Dendritic cell treated with granulocyte-macrophage colony-stimulating factor and Interleukin-4, amounts not matched to agents 40 ng/mL and 50 ng/mL, for 4 days (primary cell): ENCODE results near the gene MFAP5.
"Not testable (repeated sequence)": the region's sequence is repeated elsewhere in the genome, so short reads cannot be mapped to it uniquely, and the experiment has no call there.

ENCODE experiments used
- H3K27ac Mint-ChIP-seq: one replicate; pipeline ENCODE4 v1.8.0; 2022; ENCODE audit warnings: mild to moderate bottlenecking, mixed read lengths
- H3K27me3 Mint-ChIP-seq: one replicate; pipeline ENCODE4 v1.8.0; 2022; ENCODE audit warnings: mild to moderate bottlenecking, mixed read lengths
- H3K36me3 Mint-ChIP-seq: one replicate; pipeline ENCODE4 v1.8.0; 2022; ENCODE audit warnings: low read depth, mixed read lengths
- H3K4me1 Mint-ChIP-seq: one replicate; pipeline ENCODE4 v1.8.0; 2022; ENCODE audit warnings: low read depth, mixed read lengths
- H3K4me3 Mint-ChIP-seq: one replicate; pipeline ENCODE4 v1.8.0; 2022; ENCODE audit warnings: mild to moderate bottlenecking, moderate library complexity, mixed read lengths
- H3K9me3 Mint-ChIP-seq: one replicate; pipeline ENCODE4 v1.8.0; 2022; ENCODE audit warnings: mixed read lengths
- intact Hi-C: fragments of 100-400 bp; cut with micrococcal nuclease; formaldehyde crosslinking; loops from one replicate; pipeline ENCODE4 v1.15.0; 2022

Gene MFAP5

DNA sequence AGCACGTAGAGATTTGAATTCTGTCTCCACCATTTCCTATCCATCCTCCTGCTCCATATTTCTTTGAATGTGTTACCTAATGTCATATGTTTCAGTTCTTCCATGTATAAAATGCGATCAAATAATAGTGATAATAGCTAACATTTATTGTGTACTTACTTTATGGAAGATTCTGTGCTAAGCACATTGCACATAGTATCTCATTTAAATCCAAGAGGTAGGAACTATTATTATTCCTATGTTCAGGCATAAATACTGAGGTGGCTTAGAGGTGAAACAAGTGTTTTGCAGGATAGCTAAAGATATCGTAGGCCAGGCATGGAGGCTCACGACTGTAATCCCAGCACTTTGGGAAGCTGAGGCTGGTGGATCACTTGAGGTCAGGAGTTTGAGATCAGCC is 32.5 kb downstream of the MFAP5 start:
- H3K4me3 Mint-ChIP-seq = no peak overlapping the region

DNA sequence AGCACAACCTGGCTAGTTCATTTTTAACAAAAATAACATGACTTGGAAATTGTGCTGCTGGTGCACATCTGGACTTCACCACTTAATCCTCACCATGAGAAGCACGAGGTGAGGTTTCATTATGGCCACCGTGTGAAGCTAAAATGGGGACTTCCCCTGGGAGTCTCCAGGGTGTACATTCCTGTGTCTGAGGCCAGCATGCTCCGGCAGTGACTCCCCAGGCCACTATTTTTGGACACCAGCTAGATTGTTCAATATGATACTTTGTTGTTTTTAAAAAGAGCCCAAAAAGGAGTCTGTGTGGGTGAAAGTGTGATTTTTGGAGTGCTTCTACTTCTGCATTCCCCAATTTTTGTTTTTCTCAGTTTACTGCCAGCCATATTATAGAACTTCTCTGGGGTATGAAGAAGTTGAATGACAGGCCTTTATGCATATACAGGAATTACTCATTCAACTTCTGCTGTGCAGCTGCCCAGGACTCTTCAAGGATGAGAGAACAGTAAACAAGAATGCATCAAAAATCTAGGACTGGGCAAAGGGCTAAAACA is 33.1 kb downstream of the MFAP5 start:
- Mint-ChIP-seq H3K27me3 (no peaks in the 10 kb centered on the region), H3K9me3 (no peaks in the 10 kb centered on the region), H3K27ac (peak overlapping the region; percentile 76), H3K4me1 (peaks cover 11% of the 10 kb centered on the region), H3K4me3 (no peak overlapping the region), H3K36me3 (no peaks in the 10 kb centered on the region)
- intact Hi-C loops = no loop called here

More for the DNA sequence above, 32.5 kb downstream of the MFAP5 start:
- Mint-ChIP-seq H3K36me3 (no peaks in the 10 kb centered on the region), H3K4me1 (peaks cover 11% of the 10 kb centered on the region), H3K27ac (peak overlapping the region; percentile 76), H3K27me3 (no peaks in the 10 kb centered on the region), H3K9me3 (no peaks in the 10 kb centered on the region)
- intact Hi-C loops = no loop called here

DNA sequence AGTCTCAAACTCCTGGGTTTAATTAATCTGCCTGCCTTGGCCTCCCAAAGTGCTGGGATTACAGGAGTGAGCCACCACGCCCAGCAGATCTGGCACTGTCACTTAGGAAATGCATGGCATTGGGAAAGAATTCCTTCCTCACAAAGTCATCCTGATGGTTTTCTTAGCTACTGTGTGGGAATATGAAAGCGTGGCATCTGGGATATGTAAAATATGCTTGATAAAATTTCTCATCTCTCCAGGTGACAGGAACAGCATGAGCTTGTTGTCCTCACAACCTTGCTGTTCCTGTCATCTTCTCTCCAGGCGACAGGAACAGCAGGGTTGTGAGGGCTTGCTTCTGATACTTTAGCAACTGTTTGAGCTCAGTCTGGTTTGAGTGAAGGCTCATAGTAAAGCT is 33.9 kb downstream of the MFAP5 start:
- no peak overlapping the region for H3K4me3 Mint-ChIP-seq
- no peak overlapping the region for H3K27ac Mint-ChIP-seq
- H3K9me3 Mint-ChIP-seq = no peaks in the 10 kb centered on the region
- no peaks in the 10 kb centered on the region for H3K27me3 Mint-ChIP-seq
- peaks cover 11% of the 10 kb centered on the region for H3K4me1 Mint-ChIP-seq
- no peaks in the 10 kb centered on the region for H3K36me3 Mint-ChIP-seq
- intact Hi-C loops = no loop called here

DNA sequence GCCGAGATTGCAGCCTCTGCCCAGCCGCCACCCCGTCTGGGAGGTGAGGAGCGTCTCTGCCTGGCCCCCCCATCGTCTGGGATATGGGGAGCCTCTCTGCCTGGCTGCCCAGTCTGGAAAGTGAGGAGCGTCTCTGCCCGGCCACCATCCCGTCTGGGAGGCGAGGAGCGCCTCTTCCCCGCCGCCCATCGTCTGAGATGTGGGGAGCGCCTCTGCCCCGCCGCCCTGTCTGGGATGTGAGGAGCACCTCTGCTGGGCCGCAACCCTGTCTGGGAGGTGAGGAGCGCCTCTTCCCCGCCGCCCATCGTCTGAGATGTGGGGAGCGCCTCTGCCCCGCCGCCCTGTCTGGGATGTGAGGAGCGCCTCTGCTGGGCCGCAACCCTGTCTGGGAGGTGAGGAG is 37.9 kb downstream of the MFAP5 start:
- H3K27me3 Mint-ChIP-seq, intact Hi-C loops, H3K27ac Mint-ChIP-seq, H3K4me3 Mint-ChIP-seq, H3K9me3 Mint-ChIP-seq, H3K36me3 Mint-ChIP-seq: not testable (repeated sequence)
- H3K4me1 Mint-ChIP-seq = peaks cover 17% of the 10 kb centered on the region

DNA sequence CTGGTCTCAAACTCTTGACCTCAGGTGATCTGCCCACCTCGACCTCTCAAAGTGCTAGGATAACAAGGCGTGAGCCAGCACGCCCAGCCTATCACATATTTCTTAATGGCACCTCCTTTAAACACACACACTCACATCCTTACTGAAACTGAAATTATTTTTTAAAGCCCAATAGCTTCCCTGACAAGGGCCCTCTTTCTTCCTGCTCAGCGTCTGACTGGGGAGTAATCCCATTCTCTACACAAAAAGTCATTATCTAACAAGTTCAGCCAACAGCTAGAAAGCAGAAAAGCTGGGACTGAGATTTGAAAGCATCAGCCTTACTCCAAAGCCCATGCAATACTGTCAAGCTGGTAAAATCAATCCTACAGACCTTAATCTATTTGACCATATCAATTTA is 40.0 kb downstream of the MFAP5 start:
- Mint-ChIP-seq H3K36me3 (no peaks in the 10 kb centered on the region), H3K27me3 (no peaks in the 10 kb centered on the region), H3K4me3 (no peak overlapping the region), H3K4me1 (peaks cover 27% of the 10 kb centered on the region), H3K9me3 (no peaks in the 10 kb centered on the region), H3K27ac (peak overlapping the region; percentile 5)
- intact Hi-C loops = no loop called here

DNA sequence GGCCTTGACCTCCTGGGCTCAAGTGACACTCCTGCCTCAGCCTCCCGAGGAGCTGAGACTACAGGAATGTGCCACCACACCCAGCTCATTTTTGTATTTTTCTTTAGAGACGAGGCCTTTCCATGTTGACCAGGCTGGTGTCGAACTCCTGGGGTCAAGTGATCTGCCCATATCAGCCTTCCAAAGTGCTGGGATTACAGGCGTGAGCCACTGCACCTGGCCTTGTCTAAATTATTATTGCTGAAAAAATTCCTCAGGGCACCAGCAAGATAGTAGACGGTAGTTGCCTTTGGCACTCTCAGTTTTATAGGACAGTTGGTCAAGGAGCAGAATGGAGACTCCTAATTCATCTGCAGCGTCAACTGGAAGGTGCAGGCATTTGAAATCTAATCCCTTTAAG is 47.4 kb downstream of the MFAP5 start:
- no peaks in the 10 kb centered on the region for H3K9me3 Mint-ChIP-seq
- H3K4me3 Mint-ChIP-seq = no peak overlapping the region
- no peak overlapping the region for H3K27ac Mint-ChIP-seq
- peaks cover 29% of the 10 kb centered on the region for H3K4me1 Mint-ChIP-seq
- peaks cover 3% of the 10 kb centered on the region for H3K27me3 Mint-ChIP-seq
- intact Hi-C loops = no loop called here
- H3K36me3 Mint-ChIP-seq = no peaks in the 10 kb centered on the region

DNA sequence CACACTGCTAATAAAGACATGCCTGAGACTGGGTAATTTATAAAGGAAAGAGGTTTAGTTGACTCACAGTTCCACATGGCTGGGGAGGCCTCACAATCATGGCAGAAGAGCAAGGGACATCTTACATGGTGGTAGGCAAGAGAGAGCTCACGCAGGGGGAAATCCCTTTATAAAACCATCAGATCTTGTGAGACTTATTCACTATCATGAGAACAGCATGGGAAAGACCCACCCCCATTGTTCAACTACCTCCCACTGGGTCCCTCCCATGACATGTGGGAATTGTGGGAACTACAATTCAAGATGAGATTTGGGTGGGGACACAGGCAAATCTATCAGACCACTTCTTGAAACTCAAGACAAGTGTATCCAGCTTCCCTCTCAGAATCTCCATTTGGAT is 48.7 kb downstream of the MFAP5 start:
- peaks cover 25% of the 10 kb centered on the region for H3K4me1 Mint-ChIP-seq
- H3K4me3 Mint-ChIP-seq, H3K36me3 Mint-ChIP-seq, intact Hi-C loops, H3K27me3 Mint-ChIP-seq, H3K27ac Mint-ChIP-seq, H3K9me3 Mint-ChIP-seq: not testable (repeated sequence)

DNA sequence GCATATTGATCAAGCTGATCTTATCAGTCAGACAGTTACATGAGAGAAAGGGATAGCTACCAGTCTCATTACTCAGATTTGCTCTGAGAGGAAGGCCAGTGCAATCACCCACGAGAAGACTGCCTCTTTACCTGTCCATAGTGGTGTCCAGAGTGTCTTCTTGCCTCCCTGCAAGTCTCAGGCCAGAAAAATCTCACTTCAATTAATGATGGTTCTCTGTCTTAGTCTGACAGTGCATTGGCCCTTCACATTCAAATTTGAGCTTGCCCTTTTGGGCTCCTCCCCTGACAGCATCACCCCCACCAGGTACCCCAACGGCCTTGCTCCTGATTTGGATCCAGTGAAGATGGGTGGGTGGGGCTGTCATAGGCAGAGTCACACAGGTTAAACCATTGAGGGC is 50.0 kb downstream of the MFAP5 start, which contains the start of gene AICDA:
AICDA (minus strand) TSS at position 231 of the 400 bp plus-strand sequence; CDS start at position 139, 92 bp downstream.
- H3K27ac Mint-ChIP-seq = no peak within 1 kb of the TSS
- intact Hi-C loops = no loop called here
- peaks cover 20% of the 10 kb centered on the region for H3K4me1 Mint-ChIP-seq
- H3K36me3 Mint-ChIP-seq = no peaks in the 10 kb centered on the region
- H3K27me3 Mint-ChIP-seq = peaks cover 3% of the 10 kb centered on the region
- no peak within 1 kb of the TSS for H3K4me3 Mint-ChIP-seq
- no peaks in the 10 kb centered on the region for H3K9me3 Mint-ChIP-seq

DNA sequence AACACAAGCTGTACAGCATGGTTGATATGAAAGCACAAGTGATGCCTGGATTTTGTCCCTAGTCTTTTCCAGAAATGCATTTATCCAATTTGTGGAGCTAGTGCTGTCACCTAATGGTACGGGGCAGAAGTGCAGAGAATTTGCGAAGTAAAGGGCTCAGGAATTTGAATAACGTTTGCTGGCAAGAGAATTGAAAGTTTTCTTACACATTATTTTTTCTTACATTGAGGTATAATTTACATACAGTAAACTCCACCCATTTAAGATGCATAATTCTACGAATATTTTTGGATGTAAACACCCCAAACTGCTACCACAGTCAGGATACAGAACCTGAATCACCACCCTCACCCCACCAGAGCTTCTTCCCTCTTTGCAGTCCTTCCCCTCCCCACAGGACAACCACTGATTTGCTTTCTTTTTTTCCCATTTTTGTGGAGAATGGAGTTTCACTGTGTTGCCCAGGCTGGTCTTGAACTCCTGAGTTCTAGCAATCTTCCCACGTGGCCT is 53.5 kb downstream of the MFAP5 start:
- Mint-ChIP-seq H3K4me3 (peak overlapping the region; percentile 58), H3K4me1 (peaks cover 44% of the 10 kb centered on the region), H3K27me3 (peaks cover 3% of the 10 kb centered on the region), H3K27ac (peak overlapping the region; percentile 65), H3K36me3 (no peaks in the 10 kb centered on the region), H3K9me3 (no peaks in the 10 kb centered on the region)
- intact Hi-C loops = loop anchor here (2.0 kb wide), 1 partner anchor 64 kb away; no protein-coding TSS in a partner anchor

DNA sequence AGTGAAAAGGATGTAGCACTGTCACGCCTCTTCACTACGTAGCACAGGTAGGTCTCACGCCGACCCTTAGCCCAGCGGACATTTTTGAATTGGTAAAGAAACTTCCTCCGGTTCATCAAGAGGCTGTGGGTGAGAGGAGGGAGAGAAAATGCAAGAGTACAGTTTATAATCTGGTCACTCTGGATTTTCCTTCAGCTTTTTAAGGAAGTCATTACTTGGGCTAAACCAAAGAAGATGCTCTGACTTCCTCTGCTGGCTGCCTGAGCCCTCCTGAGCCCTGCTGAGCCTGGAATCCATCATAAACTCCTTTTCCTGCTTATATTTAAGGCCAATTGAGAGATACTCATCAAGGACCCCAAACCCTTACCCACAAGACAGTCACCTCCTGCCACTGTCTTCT is 55.7 kb downstream of the MFAP5 start:
- Mint-ChIP-seq H3K27ac (no peak overlapping the region), H3K9me3 (no peaks in the 10 kb centered on the region), H3K27me3 (no peaks in the 10 kb centered on the region), H3K4me3 (no peak overlapping the region), H3K4me1 (peaks cover 59% of the 10 kb centered on the region), H3K36me3 (no peaks in the 10 kb centered on the region)
- intact Hi-C loops = no loop called here

DNA sequence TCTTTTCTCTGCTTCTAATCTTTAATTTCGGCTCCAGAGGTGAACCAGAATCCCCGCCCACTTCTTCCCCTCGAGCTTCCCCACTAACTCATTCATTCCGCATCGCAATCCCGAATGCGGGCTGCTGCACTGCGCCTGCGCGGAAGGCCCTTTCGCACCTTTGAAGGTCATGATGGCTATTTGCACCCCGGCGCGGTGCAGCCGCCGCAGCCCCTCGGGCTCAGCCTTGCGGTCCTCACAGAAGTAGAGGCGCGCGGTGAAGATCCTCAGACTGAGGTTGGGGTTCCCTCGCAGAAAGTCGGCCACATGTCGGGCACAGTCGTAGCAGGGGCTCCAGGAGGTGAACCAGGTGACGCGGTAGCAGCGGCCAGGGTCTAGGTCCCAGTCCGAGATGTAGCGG is 57.6 kb downstream of the MFAP5 start:
- intact Hi-C loops = no loop called here
- Mint-ChIP-seq H3K4me1 (peaks cover 51% of the 10 kb centered on the region), H3K27ac (no peak overlapping the region), H3K27me3 (no peaks in the 10 kb centered on the region), H3K9me3 (no peaks in the 10 kb centered on the region), H3K4me3 (no peak overlapping the region), H3K36me3 (no peaks in the 10 kb centered on the region)

DNA sequence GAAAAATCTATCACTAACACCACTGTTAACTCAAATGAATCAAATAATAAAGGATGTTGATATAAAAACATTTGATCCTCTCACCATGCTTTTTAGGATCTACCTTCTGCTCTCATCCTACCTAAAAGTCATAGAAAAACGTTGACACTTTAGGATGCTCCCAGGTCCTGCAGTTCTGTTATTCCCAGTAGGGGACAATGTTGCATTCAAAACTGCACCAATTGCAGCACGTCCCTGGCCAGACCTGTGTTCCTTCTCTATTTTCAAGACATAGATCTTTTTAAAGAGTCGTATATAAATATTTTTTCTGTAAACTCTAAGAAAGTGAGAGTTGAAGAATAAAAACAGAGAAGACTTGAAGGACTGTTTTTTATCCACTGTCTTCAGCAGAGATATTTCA is 58.8 kb downstream of the MFAP5 start:
- no peak overlapping the region for H3K27ac Mint-ChIP-seq
- H3K27me3 Mint-ChIP-seq = no peaks in the 10 kb centered on the region
- no peaks in the 10 kb centered on the region for H3K9me3 Mint-ChIP-seq

DNA sequence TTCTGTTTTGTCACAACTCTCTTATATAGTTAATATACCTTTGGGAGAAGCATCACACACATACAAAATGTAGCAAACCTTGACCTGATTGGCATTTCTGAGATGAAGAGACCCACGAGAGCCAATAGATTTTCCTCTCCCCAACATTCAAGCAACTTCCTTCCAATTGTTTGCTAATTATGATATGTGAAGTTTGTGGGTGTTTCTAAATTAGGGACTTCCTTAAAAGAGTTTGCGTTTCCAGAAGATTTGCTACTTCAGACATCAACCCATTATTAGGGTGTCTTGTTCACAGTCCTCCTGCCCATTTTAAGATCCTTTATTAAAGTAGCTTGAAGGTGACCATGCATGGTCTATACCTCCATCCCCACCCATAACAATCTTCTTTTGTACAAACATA is 59.3 kb downstream of the MFAP5 start:
- Mint-ChIP-seq H3K36me3 (no peaks in the 10 kb centered on the region), H3K27me3 (no peaks in the 10 kb centered on the region), H3K4me3 (no peak overlapping the region), H3K27ac (no peak overlapping the region), H3K9me3 (no peaks in the 10 kb centered on the region), H3K4me1 (peaks cover 39% of the 10 kb centered on the region)
- intact Hi-C loops = no loop called here

More for the DNA sequence above, 58.8 kb downstream of the MFAP5 start:
- Mint-ChIP-seq H3K4me1 (peaks cover 42% of the 10 kb centered on the region), H3K36me3 (no peaks in the 10 kb centered on the region), H3K4me3 (no peak overlapping the region)
- intact Hi-C loops = no loop called here

DNA sequence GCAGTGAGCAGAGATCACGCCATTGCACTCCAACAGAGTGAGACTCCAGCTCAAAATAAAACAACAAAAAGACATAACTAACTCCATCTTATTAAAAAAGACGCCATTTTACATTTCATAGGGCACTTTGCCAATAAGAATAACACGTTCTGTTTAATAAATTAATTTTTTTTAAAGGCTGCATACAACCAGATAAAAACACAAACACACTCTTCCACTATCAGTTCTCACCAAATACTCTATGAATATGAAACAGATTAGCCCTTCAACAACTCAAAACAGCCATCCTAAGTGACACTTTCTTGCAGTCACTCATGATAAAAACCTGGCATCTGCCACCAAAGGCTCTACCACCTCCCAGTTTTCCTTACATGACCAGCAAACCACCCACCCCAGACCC is 66.1 kb downstream of the MFAP5 start:
- no peaks in the 10 kb centered on the region for H3K36me3 Mint-ChIP-seq
- H3K27ac Mint-ChIP-seq = no peak overlapping the region
- intact Hi-C loops = no loop called here
- no peak overlapping the region for H3K4me3 Mint-ChIP-seq
- peaks cover 3% of the 10 kb centered on the region for H3K4me1 Mint-ChIP-seq
- H3K27me3 Mint-ChIP-seq = no peaks in the 10 kb centered on the region
- no peaks in the 10 kb centered on the region for H3K9me3 Mint-ChIP-seq
